ENCODE results near the gene CHPF2. TPM values are rescaled to one million over a fixed set of nuclear protein-coding genes. Genes with fewer than 3 reads are reported as not detected.
A peak's percentile ranks its signal among the peaks of the same experiment; 100 is the strongest.

The CHPF2 gene
- total and polyA plus RNA-seq, 2 experiments from 2014 or later = 48.0 to 120 TPM

DNA sequence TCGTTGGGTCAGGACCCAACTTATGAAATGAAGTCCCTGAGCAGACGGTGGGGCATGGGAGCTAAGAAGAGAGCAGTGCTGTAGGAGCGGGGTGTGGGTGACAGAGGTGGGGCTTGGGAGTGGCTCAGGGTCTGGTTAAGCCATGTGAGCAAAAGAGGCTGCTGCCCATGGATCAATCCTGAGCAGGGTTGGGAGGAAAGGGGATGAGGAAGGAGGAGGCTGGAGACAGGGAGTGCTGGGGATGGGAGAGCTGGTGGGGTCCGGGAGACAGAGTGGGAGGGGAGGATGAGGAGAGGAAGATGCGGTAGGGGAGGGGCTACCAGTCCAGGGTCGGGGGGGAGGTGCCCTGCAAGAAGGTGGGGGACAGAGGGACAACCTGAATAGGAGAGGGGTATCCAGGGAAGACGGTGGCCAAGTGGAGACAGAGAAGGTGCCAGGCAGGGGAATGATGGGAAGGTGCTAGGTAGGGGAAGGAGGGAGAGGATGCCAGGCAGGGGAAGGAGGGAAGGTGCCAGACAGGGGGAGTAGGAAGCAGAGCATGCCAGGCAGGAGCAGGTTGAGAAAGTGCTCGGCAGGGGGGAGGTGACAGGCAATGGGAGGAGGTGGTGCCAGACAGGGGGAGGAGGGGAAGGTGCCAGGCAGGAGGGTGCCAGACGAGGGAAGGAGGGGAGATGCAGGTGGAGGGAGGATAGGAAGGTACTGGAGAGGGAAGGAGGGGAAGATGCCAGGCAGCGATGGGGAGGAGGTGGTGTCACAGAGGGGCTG lies 43.7 kb downstream of the CHPF2 start:
- Histone ChIP-seq H2AFZ (no peak overlapping the region), H3K4me2 (ENCODE audit: unreplicated experiment) (no peak overlapping the region), H3K4me1 (ENCODE audit: insufficient read depth) (no peaks in the 10 kb centered on the region), H3K9me3 (ENCODE audit: low read depth) (no peaks in the 10 kb centered on the region), H3K79me2 (ENCODE audit: insufficient read depth) (no peaks in the 10 kb centered on the region), H3K9me2 (ENCODE audit: insufficient read depth) (no peaks in the 10 kb centered on the region), H3K36me3 (ENCODE audit: low read depth) (no peaks in the 10 kb centered on the region), H3K27ac (no peak overlapping the region), H3K4me3 (peak overlapping the region; percentile 56; the same call in 1 of the 2 replicates), H4K20me1 (ENCODE audit: insufficient read depth) (no peaks in the 10 kb centered on the region), H3K27me3 (replicated peaks; ENCODE audit: insufficient read depth) (no peaks in the 10 kb centered on the region), H3F3A (ENCODE audit: insufficient read depth) (0 out of 2 replicates have a peak, but pooled peaks cover 3% of the 10 kb centered on the region), H3K9ac (0 out of 2 replicates have a peak overlapping the region, but pooled peaks have one; percentile 39)
- DNase-seq = no peak
- in situ Hi-C loops (cut with MboI) = no loop called here
- no peak for TF ChIP-seq EZH2 (IDR thresholded peaks at IDR 0.05; ENCODE audit: insufficient read depth, poor library complexity, severe bottlenecking)
- TF ChIP-seq EZH2phosphoT487 (IDR thresholded peaks at IDR 0.05; ENCODE audit: insufficient read depth, low read depth) = no peak
- 32 to 36% methylated on average over 3 to 10 of the region's 10 CpGs for WGBS, 2 experiments (ENCODE audit: low coverage in 1 of 2, low lambda C conversion rate in 2 of 2, missing lambda C conversion rate in 2 of 2)

GRCh38 chr7:151276666-151277590 lies 44.6 kb downstream of the CHPF2 start:
- Histone ChIP-seq H3F3A (ENCODE audit: insufficient read depth) (no peaks in the 10 kb centered on the region), H3K4me1 (ENCODE audit: insufficient read depth) (no peaks in the 10 kb centered on the region), H3K9ac (peak overlapping the region; percentile 39), H2AFZ (peak overlapping the region; percentile 82), H3K4me2 (ENCODE audit: unreplicated experiment) (peak overlapping the region; percentile 55), H3K4me3 (peak overlapping the region; percentile 56), H4K20me1 (ENCODE audit: insufficient read depth) (no peaks in the 10 kb centered on the region), H3K36me3 (ENCODE audit: low read depth) (no peaks in the 10 kb centered on the region), H3K27me3 (replicated peaks; ENCODE audit: insufficient read depth) (no peaks in the 10 kb centered on the region), H3K79me2 (ENCODE audit: insufficient read depth) (no peaks in the 10 kb centered on the region), H3K27ac (no peak overlapping the region), H3K9me2 (ENCODE audit: insufficient read depth) (no peaks in the 10 kb centered on the region), H3K9me3 (ENCODE audit: low read depth) (no peaks in the 10 kb centered on the region)
- TF ChIP-seq EZH2phosphoT487 (IDR thresholded peaks at IDR 0.05; ENCODE audit: insufficient read depth, low read depth) (no peak), EZH2 (IDR thresholded peaks at IDR 0.05; ENCODE audit: insufficient read depth, poor library complexity, severe bottlenecking) (no peak)
- DNase-seq = peak; percentile 79
- in situ Hi-C loops (cut with MboI) = no loop called here
- 5 to 8% methylated on average over 42 to 51 of the region's 63 CpGs for WGBS, 2 experiments (ENCODE audit: low coverage in 1 of 2, low lambda C conversion rate in 2 of 2, missing lambda C conversion rate in 2 of 2)

- peak overlapping the region; percentile 39; the same call in 1 of the 2 replicates for H3K9ac ChIP-seq
- H3K4me2 ChIP-seq (ENCODE audit: unreplicated experiment) = peak overlapping the region; percentile 55
- 71 to 72% methylated on average over 8 of the region's 8 CpGs for WGBS, 2 experiments (ENCODE audit: low coverage in 1 of 2, low lambda C conversion rate in 2 of 2, missing lambda C conversion rate in 2 of 2)
- no peaks in the 10 kb centered on the region for H3K79me2 ChIP-seq (ENCODE audit: insufficient read depth)
- H3K9me2 ChIP-seq (ENCODE audit: insufficient read depth) = no peaks in the 10 kb centered on the region
- no peak for DNase-seq
- no peaks in the 10 kb centered on the region for H3K4me1 ChIP-seq (ENCODE audit: insufficient read depth)
- TF ChIP-seq EZH2 (IDR thresholded peaks at IDR 0.05; ENCODE audit: insufficient read depth, poor library complexity, severe bottlenecking) (no peak), EZH2phosphoT487 (IDR thresholded peaks at IDR 0.05; ENCODE audit: insufficient read depth, low read depth) (no peak)
- in situ Hi-C loops (cut with MboI) = no loop called here
- no peak overlapping the region for H3K4me3 ChIP-seq
- H3K27ac ChIP-seq = no peak overlapping the region
- peak overlapping the region; percentile 82 for H2AFZ ChIP-seq
- H3K36me3 ChIP-seq (ENCODE audit: low read depth) = no peaks in the 10 kb centered on the region
- H4K20me1 ChIP-seq (ENCODE audit: insufficient read depth) = no peaks in the 10 kb centered on the region
- H3K9me3 ChIP-seq (ENCODE audit: low read depth) = no peaks in the 10 kb centered on the region
- no peaks in the 10 kb centered on the region for H3F3A ChIP-seq (ENCODE audit: insufficient read depth)
- H3K27me3 ChIP-seq (replicated peaks; ENCODE audit: insufficient read depth) = no peaks in the 10 kb centered on the region; the same call in 1 of the 2 replicates
These were observed 45.3 kb downstream of the CHPF2 start for GRCh38 chr7:151277631-151278030.

DNA sequence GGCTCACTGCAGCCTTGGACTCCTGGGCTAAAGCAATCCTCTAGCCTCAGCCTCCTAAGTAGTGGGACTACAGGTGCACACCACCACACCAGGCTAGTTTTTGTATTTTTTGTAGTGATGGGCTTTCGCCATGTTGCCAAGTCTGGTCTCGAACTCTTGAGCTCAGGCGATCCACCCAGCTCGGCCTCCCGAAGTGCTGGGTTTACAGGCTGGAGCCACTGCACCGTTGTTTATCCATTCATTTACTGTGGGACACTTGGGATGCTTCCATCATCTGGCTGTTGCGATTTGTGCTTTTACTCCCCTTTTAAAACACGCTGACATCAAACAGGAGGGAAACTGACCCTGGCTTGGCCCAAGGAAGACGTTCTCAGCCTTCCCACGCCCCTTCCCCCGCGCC lies 46.7 kb downstream of the CHPF2 start:
- Histone ChIP-seq H3K4me3 (no peak overlapping the region), H3K27me3 (replicated peaks; ENCODE audit: insufficient read depth) (peaks cover 3% of the 10 kb centered on the region), H3K9me3 (ENCODE audit: low read depth) (no peaks in the 10 kb centered on the region), H3K27ac (no peak overlapping the region), H3K4me2 (ENCODE audit: unreplicated experiment) (no peak overlapping the region), H3K9ac (no peak overlapping the region), H3K79me2 (ENCODE audit: insufficient read depth) (no peaks in the 10 kb centered on the region), H3K4me1 (ENCODE audit: insufficient read depth) (no peaks in the 10 kb centered on the region), H3K9me2 (ENCODE audit: insufficient read depth) (no peaks in the 10 kb centered on the region), H3F3A (ENCODE audit: insufficient read depth) (no peaks in the 10 kb centered on the region), H4K20me1 (ENCODE audit: insufficient read depth) (no peaks in the 10 kb centered on the region), H2AFZ (no peak overlapping the region), H3K36me3 (ENCODE audit: low read depth) (no peaks in the 10 kb centered on the region)
- 68 to 76% methylated on average over 12 of the region's 12 CpGs for WGBS, 2 experiments (ENCODE audit: low coverage in 1 of 2, low lambda C conversion rate in 2 of 2, missing lambda C conversion rate in 2 of 2)
- DNase-seq = no peak
- TF ChIP-seq EZH2phosphoT487 (IDR thresholded peaks at IDR 0.05; ENCODE audit: insufficient read depth, low read depth) (no peak), EZH2 (IDR thresholded peaks at IDR 0.05; ENCODE audit: insufficient read depth, poor library complexity, severe bottlenecking) (no peak)
- in situ Hi-C loops (cut with MboI) = no loop called here
